CD4-positive, alpha-beta T cell treated with Interleukin-12 subunit alpha and Interleukin-12 subunit beta, for 1 hour (primary cell): ENCODE data around the gene PSMC5.
A peak's percentile ranks its signal among the peaks of the same experiment; 100 is the strongest.
"Not testable (repeated sequence)": the region's sequence is repeated elsewhere in the genome, so short reads cannot be mapped to it uniquely, and the experiment has no call there.

Source experiments
- DNase-seq: peaks from one replicate; pipeline ENCODE4 v3.0.0-alpha.2; 2020

PSMC5 gene

DNA sequence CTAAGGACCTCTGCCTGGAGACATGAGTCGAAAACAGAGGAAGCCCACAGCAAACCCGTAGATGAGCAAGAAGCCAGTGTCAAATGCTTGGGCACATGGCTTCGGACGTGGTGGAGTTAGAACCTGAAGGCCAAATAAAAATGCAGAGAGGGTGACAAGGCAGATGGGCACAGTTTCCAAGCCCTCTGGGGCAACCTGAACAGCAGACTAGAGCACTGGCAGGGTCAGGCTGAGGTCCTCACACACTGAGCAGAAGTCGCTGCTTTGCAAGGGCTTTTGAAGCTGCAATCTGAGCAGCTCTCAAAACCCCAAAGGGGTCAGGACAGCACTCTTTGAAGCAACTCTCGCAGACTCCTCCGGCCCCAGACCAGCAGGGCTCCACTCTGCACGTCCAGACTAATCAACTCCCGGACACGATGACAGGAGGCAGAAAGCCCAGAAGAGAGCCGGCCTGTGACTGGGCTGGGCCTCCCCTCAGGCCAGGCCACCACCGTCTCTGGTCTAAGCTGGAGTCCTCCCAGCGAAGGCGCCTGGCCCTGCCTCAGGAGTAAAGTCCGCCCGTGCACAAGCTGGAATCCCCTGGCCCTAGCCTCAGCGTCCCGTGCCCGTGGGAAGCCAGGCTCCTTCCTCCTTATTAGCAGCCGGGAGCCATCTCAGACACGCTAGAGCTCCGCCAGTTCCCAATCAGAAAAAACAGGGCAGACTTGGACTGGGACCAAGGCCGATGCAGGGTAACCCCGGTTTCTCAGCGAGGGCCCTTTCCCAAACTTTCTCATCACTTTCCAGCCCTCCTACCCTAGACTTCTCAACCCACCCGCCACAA is 14.3 kb downstream of the PSMC5 start:
- no peak for DNase-seq

DNA sequence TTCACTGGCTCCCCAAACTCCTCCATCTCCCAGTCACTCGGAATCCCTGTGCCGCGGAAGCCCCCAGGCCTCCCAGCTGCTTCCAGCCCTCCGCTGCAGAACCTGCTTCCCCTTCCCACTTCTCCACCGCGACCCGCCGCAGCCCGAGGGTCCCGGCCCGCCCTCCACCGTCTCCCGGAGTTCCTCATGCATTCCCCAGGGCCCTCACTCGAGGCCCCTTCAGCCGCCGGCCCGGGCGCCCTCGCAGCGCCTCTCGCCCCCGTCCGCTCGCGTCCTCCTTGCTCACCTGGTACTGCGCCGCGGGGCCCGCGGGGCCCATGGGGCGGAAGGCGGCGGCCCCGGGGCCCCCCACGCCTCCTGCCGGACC is 14.9 kb downstream of the PSMC5 start:
- no peak for DNase-seq

DNA sequence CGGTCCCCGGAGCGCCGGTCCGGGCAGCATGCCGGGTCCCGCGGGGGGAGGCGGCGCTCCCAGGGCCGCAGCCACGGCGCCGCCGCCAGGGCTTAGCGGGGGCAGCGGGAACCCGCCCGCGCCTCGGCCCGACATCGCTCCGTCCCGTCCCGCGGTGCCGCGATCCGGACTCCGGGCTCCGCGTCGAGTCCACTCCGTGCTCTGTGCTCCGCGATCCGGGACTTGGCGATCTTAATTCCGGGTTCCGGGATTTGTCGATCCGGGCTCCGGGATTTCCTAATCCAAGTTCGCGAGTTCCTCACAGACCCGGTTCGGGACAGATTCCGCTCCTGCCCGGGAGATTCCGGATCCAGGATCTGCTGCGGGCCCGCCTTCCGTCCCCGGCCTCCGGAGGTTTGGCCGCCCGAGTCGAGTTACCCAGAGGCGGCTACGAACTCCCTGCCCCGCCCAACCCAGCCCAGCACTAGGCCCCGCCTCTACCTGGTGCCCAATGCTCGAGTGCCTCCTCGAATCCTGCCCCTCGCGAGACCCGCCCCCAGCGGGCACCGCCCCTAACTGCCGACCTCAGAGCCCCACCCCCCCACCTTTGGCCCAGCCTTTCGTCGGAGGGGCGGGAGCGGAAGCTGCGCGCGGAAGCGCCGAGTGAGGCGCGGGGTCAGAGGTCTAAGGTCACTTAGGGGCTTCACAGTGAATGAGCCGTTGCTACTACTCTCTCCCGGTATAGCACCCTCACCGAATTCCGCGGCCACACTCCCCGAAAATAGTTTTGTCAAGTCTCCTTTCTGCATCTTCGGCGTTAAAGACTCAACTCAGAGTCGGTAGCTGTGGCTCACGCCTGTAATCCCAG is 15.5 kb downstream of the PSMC5 start, which contains the start of gene SMARCD2:
Gene SMARCD2 (minus strand): TSS at position 146 of the 847 bp plus-strand sequence. CDS start 11 bp downstream, at position 135.
- DNase-seq = peak; percentile 99

DNA sequence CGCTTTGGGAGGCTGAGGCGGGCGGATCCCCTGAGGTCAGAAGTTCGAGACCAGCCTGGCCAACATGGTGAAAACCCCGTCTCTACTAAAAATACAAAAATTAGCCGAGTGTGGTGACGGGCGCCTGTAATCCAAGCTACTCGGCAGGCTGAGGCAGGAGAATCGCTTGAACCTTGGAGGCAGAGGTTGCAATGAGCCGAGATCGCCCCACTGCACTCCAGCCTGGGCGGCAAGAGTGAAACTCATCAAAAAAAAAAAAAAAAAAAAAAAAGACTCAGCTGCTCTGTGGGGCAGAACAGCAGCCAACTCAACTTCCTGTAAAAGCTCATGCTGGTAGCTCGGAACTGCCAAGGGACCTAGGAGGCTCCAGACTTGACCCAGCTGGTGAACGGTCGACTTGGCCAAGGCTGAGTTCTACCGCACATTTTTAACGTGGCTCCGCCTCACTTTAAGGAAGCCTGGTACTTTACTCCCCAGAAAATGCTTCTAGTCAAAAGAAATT is 16.2 kb downstream of the PSMC5 start:
- peak; percentile 47 for DNase-seq

DNA sequence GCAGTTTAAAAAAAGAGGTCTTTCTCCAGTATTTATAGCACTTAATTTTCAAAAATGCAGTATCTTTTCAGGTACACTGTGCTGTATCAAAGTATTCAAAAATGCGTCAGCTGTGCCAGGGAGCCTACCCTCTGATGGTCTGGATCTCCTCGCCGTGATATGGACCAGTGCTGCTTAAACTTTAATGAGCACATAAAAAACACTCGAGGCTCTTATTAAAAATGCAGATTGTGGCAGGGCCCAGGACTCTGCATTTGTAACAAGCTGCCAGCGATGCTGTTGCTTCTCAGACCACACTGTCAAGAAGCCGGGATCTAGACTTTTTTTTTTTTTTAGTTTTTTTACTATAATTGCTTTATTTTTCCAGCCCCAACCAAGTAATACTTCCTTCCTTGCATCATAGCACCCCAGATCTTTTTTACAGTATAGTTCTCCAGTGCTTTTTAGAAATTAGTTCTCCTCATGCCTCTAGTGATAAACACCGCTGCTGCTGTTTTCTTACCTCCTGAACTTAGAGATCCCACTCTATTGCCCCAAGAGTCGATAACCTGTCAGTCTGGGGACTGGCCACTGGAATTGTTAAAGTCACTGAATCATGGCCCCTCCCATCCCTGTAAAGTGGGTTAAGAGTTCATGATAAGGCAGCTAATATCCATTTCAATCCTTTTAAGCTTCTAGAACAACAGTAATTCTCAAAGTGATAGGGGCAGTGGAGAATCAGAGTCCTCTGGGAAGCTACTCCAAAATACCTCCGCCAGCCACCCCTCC is 16.9 kb downstream of the PSMC5 start:
- DNase-seq = no peak

DNA sequence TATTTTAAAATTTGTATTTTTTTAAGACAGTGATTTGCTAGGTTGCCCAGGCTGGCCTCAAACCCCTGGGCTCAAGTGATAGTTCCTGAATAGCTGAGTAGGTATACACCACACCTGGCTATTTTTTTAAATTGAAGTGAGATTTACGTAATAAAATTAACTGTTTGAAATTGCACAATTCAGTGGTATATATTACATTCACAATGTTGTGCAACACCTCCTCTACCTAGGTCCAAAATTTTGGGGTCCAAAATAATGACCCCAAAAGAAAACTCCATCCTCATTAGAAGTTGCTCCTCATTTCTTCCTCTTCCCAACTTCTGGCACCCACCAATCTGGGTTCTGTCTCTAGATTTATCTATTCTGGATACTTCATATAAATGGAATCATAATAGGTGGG is 18.3 kb downstream of the PSMC5 start:
- no peak for DNase-seq

DNA sequence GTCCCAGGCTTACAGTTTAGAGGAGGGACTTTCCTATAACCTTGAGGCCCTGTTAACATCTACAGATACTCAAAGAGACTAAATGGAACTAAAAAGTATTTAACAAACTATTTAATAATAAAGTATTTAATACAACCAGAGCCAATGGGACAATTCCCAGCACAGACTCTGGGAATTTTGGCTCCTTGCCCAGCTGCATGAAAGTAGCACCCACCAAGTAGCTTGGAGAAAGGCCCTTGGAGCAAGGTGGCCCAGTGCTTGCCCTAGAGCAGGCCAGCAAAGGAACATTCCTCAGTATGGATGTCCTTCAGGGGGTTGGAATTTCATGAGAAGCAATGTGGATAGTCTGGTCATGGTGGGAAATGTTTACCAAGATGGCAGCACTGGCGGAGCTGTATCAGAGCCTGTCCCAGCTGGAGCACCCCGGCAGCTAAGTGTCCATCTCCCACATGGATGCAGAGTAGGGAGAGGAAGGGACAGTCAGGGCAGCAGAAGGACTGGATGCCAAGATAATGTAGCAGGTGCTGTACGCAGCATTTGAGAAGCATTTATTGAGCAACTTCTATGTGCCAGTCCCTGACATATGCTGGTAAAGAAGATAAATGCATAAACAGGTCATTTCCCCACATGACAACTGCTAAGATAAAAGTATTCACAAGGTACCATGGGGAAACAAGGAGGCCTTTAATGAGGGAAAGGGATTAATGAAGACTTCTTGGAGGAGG is 20.5 kb downstream of the PSMC5 start:
- DNase-seq = no peak

DNA sequence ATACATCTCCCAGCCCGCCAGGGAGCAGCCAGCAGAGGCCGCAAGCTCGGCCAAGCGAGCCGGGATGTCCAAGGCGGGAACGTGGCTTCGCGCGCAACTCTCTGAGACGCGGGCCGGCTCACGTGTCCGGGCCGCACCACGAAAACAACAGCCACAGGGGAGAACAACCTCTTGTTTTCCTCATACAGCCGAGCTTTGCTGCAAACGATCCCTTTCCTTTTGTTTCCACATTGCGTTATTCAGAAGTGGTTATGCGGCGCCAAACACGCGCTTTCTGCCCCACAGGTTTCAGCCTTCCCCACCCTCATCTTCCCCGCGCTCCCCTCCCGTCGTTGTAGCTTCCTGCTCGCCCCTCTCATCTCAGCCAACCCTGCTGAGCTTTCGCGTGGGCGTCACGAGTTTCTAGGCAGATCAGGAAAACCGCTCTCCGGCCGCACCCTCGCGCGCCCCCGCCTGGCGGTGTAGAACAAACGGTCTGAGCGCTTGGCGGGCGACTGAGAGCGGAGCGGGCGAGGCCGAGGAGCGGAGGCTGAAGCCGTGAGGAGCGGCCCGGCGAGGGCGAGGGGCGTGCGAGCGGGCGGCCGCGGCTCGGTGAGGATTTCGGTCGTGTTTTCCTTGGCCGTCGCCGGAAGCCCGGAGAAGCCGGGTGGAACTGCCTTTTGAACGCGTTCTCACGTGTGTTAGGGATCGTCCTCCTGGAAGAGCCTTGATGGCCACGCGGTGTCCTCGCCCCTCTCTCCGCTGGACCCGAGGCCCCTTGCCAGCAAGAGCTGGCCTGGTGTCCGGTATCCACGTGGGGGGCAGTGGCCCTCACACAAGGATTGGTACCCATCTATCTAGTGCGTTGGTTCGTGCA is 21.8 kb downstream of the PSMC5 start:
- DNase-seq = peak; percentile 94

DNA sequence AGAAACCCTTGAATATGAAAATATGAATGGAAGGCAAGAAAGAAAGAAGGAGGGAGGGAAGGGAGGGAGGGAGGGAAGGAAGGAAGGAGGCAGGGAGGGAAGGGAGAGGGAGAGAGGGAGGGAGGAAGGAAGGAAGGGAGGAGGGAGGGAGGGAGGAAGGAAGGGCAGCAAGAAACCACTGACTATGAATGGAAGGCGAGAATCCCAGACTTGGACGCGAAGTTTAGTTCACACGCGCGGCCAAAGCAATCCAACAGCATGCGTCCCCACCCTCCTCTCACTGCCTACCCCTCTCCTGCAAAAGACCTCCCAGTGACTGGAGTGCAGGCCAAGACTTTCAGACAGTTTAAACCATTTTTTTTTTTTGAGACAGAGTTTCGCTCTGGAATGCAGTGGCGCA is 23.2 kb downstream of the PSMC5 start:
- no peak for DNase-seq

DNA sequence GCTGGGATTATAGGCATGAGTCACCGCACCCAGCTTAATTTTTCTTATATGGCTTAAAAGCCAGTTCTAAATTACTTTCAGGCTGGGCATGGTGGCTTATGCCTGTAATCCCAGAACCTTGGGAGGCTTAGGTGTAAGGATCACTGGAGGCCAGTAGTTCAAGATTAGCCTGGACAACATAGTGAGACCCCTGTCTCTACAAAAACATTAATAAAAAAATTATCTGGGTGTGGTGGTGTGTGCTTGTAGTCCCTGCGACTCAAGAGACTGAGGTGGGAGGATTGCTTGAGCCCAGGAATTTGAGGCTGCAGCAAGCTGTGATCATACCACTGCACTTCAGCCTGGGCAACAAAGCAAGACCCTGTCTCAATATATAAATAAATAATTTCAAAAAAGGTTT is 26.0 kb downstream of the PSMC5 start:
- DNase-seq = no peak

DNA sequence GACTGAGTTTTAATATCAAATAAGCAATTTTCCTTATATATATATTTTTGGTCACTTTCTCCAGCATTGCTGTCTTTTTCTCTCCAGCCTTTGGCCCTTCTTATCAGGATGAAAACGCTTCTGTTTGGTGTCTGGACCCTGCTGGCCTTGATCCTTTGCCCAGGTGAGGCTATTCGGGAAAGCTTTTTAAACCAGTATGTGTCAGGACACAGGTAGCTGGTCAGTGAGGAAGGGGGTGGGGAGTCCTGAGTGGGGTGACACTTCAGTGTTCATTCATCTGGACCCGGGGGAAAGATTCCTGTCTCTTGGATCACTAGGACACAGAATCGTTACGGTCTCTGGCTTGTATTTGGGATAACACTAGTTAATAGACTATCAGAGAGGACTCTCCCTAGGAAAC is 27.5 kb downstream of the PSMC5 start:
- DNase-seq = no peak

DNA sequence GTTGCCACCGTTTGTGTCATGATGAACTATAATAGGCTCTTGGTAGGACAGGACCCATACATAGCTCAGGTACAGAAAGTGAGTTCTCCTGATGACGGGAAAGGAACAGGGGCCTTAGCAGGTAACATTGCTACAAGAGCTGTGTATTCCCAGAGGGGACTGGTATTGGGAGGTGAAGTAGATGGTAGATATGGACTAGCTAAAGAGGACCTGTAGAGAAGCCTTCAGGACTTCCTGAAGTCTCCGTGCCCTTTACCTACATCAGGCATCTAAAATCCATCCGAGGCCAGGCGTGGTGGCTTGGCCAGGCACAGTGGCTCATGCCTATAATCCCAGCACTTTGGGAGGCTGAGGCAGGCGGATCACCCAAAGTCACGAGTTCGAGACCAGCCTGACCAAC is 28.0 kb downstream of the PSMC5 start:
- no peak for DNase-seq

DNA sequence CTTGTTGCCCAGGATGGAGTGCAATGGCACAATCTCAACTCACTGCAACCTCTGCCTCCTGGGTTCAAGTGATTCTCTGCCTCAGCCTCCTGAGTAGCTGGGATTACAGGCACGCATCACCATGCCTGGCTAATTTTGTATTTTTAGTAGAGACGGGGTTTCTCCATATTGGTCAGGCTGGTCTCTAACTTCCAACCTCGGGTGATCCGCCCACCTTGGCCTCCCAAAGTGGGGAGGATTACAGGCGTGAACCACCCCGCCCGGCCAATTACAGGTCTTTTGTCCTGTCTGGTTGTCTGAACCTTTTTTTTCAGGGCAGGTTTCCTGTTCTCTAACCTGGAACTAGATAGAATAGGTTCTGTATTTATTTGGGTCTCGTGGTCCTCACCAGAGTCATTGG is 29.2 kb downstream of the PSMC5 start:
- not testable (repeated sequence) for DNase-seq

DNA sequence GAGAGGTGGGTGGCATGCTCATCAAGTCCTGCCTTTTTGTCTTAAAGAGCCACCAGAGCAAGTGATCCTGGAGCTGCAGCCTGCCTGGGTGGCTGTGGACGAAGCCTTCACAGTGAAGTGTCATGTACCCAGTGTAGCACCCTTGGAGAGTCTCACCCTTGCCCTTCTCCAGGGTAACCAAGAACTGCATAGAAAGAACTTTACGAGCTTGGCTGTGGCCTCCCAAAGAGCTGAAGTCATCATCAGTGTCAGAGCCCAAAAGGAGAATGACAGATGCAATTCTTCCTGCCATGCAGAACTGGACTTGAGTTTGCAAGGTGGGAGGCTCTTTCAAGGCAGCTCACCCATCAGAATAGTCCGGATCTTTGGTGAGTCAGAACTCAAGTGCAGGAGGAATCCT is 32.0 kb downstream of the PSMC5 start:
- DNase-seq = no peak

DNA sequence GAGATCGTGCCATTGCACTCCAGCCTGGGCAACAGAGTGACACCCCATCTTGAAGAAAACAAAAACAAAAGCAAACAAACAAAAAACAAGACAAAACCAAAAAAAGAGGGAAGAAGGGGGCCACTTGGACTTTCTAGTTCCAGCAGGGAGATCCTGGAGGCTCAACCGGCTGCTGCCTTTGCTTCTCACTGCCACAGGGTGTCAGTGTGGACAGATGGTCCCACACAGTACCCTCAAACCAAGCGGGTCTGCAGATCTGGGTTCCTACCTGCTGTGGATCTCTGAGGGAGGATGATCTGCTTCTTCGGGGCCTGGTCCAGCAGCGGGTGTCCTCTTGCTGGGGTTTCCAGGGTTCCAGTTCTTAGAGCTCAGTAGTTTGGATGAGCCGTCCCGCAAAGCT is 39.4 kb downstream of the PSMC5 start:
- DNase-seq = not testable (repeated sequence)

DNA sequence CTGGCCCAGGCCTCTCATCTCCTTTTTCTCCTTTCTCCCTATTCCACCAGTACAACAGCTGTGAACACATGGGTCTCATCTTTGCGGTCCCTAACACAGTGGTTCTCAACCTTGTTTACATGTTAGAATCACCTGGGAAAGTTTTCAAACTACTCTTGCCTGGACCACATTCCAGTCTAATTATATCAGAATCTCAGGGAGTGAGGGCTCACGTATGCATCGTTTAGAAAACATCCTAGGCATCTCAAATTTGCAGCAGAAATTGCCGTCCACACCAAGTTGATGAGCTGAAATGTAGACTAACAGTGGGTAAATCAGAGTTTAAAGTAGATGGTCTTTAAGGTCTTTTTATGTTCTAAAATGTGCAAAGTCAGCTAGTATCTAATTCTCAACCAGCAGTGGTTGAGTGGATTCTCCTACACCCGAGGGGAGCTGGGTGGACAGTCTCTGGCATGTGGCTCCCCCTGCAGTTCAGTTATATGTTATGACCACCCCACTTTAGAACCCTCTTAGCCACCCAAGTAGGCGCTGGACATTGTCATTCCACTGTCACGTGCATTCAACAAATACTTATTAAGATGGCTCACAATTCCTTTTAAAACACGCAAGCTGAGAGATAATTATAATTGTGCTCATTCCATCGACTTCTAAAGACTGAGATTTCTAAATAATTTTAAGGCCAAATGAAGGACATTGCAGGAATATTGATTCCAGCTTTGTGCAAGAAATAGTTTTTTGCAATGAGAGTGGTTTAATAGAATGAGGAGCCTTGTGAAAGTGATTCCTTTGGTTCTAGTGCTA is 42.5 kb downstream of the PSMC5 start:
- DNase-seq = not testable (repeated sequence)

DNA sequence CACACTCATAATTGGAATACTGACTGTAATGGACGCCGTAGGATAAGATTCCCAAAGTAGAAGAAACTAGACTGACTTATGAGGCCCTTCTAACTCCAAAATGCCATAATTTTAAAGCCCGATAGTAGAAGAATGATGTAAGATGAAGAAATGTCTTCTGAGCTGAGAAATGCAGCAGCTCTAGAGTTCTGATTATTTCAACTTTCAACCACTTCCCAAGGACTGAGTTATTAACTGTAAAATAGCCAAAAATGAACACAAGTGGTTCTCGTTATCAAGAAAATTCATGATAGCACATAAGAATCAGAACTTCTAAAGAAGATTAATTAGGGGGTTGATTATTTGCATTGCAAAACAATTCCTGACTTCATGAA is 43.0 kb downstream of the PSMC5 start:
- not testable (repeated sequence) for DNase-seq

DNA sequence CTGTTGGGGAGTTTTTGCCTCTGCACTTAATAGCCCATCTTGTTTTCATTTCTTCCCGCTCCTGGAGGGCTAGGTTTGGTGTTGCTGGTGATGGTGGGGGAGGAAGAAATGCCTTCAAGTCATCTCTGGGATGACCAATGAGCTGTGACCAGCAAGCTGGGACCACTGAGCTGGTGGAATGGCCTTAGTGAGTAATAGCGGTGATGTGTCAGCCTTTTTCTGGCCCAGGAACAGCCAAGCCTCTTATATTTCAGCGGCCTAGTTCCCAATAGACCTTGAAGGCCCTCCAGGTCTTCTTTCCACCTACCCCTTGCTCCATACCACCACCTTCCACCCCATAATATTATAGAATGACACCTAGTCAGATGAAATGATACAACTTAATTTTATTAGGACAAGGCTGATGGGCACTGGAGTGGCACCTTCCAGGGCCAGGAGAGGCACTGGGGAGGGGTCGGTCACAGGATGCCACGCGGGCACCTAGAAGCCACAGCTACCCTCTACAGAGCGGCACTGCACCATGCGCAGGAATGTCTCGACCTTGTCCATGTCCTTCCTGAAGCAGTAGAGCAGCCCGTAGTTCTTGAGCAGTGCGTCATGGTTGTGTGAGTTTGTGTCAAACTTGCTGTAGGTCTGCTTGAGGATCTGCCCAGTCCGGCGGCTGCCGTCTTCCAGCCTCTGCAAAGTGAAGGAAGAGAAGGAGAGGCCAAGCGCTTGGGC is 44.6 kb downstream of the PSMC5 start:
- DNase-seq = not testable (repeated sequence)

DNA sequence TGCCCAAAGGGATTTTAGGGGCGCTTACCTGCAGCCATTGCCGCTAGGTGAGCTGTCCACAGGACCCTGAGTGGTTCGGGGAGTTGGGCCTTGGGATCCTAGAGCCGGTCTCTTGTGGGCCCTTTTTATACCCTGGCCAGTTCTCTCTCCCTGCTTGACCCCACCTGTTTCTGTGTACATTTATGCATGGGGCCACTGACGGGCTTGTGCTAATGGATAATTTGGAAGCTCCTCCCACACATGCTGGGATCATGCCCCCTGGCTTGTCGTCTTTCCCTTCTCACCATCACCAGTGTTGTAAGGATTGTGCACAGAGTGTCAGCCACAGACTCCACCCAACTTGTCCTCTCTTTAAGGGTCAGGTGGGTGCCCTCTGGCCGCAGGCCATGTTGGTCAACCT is 46.3 kb downstream of the PSMC5 start, which contains the start of gene CSH2:
Gene CSH2 (minus strand): TSS at position 101 of the 400 bp plus-strand sequence. CDS start 63 bp downstream, at position 38.
- not testable (repeated sequence) for DNase-seq
